SU-DHL-6 (cell line): Measurements from ENCODE around the gene BCL6.

Source experiments
- EZH2phosphoT487 ChIP-seq: fragments of 200-600 bp; sonication (generic), shearing (Covaris generic); conservative IDR thresholded peaks from 2 replicates; pipeline ENCODE4 v1.6.1; 2018; ENCODE audit warnings: mild to moderate bottlenecking, antibody characterized with exemption, low read length, moderate library complexity, mixed read lengths
- TF ChIP-seq, protein P1 (sequence below): fragments of 200-600 bp; sonication (generic); IDR thresholded peaks from one replicate; pipeline ENCODE4 v1.5.1; 2017; ENCODE audit warnings: antibody characterized with exemption, mild to moderate bottlenecking, low read length, moderate library complexity; ENCODE audit not compliant: insufficient read depth, poor library complexity, severe bottlenecking

DNA sequence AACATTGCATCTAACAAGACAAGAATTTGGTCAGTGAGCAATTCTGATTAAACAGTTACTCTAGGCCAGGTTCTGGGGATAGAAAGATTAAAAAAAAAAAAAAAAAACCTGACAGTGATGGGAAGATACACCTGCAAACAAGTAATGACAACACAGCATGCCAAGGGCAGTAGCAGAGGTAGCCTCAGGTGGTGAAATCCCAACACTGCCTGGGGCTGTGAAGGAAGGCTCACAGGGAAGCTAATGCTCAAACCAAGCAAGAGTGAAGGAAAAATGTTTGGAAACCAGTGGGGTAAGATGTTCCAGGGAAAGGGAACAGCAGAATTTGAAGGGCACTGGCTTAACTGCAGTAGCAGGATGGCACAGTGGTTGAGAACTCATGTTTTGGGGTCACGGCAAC is 51.8 kb downstream of the BCL6 start:
- TF ChIP-seq, protein P1, sequence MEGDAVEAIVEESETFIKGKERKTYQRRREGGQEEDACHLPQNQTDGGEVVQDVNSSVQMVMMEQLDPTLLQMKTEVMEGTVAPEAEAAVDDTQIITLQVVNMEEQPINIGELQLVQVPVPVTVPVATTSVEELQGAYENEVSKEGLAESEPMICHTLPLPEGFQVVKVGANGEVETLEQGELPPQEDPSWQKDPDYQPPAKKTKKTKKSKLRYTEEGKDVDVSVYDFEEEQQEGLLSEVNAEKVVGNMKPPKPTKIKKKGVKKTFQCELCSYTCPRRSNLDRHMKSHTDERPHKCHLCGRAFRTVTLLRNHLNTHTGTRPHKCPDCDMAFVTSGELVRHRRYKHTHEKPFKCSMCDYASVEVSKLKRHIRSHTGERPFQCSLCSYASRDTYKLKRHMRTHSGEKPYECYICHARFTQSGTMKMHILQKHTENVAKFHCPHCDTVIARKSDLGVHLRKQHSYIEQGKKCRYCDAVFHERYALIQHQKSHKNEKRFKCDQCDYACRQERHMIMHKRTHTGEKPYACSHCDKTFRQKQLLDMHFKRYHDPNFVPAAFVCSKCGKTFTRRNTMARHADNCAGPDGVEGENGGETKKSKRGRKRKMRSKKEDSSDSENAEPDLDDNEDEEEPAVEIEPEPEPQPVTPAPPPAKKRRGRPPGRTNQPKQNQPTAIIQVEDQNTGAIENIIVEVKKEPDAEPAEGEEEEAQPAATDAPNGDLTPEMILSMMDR: no peak
- no peak for TF ChIP-seq EZH2phosphoT487
